OCI-LY3 (cell line): ENCODE data around the gene GPR135.

ENCODE experiments used
- H2AFZ ChIP-seq: fragments of 200-600, 300-600 bp; shearing (Covaris generic); 2 replicates; pipeline ENCODE4 v1.6.0; 2014; ENCODE audit warnings: antibody characterized with exemption, low read depth, low read length
- H3K27ac ChIP-seq: fragments of 200-600, 300-600 bp; sonication (generic); 2 replicates; pipeline ENCODE4 v1.5.1; 2014; ENCODE audit warnings: mild to moderate bottlenecking, low read length, moderate library complexity, mixed read lengths
- H3K27me3 ChIP-seq: fragments of 200-600, 300-600 bp; sonication (generic); 2 replicates; pipeline ENCODE4 v1.6.1; 2014; ENCODE audit warnings: low read depth, low read length, mixed read lengths
- H3K36me3 ChIP-seq: fragments of 200-600, 300-600 bp; sonication (generic); replicated peaks from 2 replicates; pipeline ENCODE3; 2014; ENCODE audit warnings: low read depth, low read length, mixed read lengths
- H3K4me1 ChIP-seq: fragments of 300-600, 200-600 bp; sonication (generic); 2 replicates; pipeline ENCODE4 v1.6.1; 2014; ENCODE audit warnings: low read length, mixed read lengths
- H3K4me2 ChIP-seq: fragments of 200-600, 300-600 bp; sonication (generic); 2 replicates; pipeline ENCODE4 v1.6.1; 2014; ENCODE audit warnings: low read length, mixed read lengths
- H3K4me3 ChIP-seq: fragments of 300-600, 200-600 bp; sonication (generic); 2 replicates; pipeline ENCODE4 v1.5.1; 2014; ENCODE audit warnings: antibody characterized with exemption, mild to moderate bottlenecking, low read length, moderate library complexity
- H3K79me2 ChIP-seq: fragments of 300-600, 200-600 bp; shearing (Covaris generic); 2 replicates; pipeline ENCODE4 v1.6.1; 2014; ENCODE audit warnings: mild to moderate bottlenecking, low read length, mixed read lengths
- H3K9ac ChIP-seq: fragments of 300-600, 200-600 bp; shearing (Covaris generic); 2 replicates; pipeline ENCODE4 v1.6.0; 2014; ENCODE audit warnings: mild to moderate bottlenecking, low read length, moderate library complexity
- H3K9me3 ChIP-seq: fragments of 200-600, 300-600 bp; shearing (Covaris generic); 2 replicates; pipeline ENCODE4 v1.6.1; 2014; ENCODE audit warnings: low read length, mixed read lengths; ENCODE audit not compliant: insufficient read depth
- H4K20me1 ChIP-seq: fragments of 200-600, 300-600 bp; sonication (generic); 2 replicates; pipeline ENCODE4 v1.6.1; 2016; ENCODE audit warnings: low read length, mixed read lengths; ENCODE audit not compliant: insufficient read depth
- EZH2phosphoT487 ChIP-seq: fragments of 200-600 bp; shearing (Covaris generic); IDR thresholded peaks from 2 replicates; pipeline ENCODE4 v1.6.1; 2018; ENCODE audit warnings: antibody characterized with exemption, mixed run types, low read depth
- TF ChIP-seq, protein P1 (sequence below): fragments of 200-600, 300-600 bp; sonication (generic); IDR thresholded peaks from 2 replicates; pipeline ENCODE4 v1.5.1; 2014; ENCODE audit warnings: antibody characterized with exemption, low read length, low read depth

GPR135 gene

DNA sequence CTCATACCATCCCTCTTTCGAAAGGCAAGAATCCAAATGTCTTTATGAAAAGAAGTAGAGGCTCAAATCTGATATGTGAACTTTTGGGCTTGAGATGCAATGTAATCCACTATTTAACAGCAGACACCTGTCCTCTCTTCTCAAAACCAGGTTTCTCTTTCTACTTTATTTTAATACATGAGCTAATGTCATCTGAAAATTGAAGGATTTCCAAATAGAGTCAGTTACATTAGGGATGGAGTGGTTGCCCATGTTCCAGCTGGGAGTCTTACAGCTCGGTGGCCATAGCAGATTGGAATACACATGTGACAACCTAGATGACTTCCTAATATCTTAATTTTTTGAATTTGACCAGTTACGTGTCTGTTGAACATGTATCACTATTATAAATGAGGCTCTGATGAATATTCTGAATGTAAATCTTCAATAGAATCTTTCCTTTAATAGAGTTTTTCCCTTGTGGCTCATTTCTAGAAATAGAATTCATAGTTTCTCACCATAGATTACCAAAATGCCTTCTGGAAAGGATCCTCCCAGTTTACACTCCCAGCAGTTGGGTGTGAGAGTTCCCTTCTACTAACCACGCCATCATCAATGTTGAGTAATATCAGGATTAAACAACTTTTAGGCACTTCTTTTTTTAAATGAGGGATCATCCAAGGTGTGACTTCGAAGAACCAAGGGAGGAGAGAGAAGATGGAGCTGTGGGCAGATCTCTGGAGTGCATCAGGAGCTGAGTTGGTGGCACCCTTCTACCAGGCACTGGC lies 49.2 kb downstream of the GPR135 start:
- no peaks in the 10 kb centered on the region for H3K36me3 ChIP-seq
- H3K27me3 ChIP-seq = no peaks in the 10 kb centered on the region
- H3K9ac ChIP-seq = no peak overlapping the region
- H3K9me3 ChIP-seq = no peaks in the 10 kb centered on the region
- no peak overlapping the region for H3K4me3 ChIP-seq
- TF ChIP-seq, protein P1, sequence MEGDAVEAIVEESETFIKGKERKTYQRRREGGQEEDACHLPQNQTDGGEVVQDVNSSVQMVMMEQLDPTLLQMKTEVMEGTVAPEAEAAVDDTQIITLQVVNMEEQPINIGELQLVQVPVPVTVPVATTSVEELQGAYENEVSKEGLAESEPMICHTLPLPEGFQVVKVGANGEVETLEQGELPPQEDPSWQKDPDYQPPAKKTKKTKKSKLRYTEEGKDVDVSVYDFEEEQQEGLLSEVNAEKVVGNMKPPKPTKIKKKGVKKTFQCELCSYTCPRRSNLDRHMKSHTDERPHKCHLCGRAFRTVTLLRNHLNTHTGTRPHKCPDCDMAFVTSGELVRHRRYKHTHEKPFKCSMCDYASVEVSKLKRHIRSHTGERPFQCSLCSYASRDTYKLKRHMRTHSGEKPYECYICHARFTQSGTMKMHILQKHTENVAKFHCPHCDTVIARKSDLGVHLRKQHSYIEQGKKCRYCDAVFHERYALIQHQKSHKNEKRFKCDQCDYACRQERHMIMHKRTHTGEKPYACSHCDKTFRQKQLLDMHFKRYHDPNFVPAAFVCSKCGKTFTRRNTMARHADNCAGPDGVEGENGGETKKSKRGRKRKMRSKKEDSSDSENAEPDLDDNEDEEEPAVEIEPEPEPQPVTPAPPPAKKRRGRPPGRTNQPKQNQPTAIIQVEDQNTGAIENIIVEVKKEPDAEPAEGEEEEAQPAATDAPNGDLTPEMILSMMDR = no peak
- no peak for TF ChIP-seq EZH2phosphoT487
- no peaks in the 10 kb centered on the region for H4K20me1 ChIP-seq
- H3K79me2 ChIP-seq = no peaks in the 10 kb centered on the region
- peaks cover under 1% of the 10 kb centered on the region for H3K4me1 ChIP-seq
- H3K4me2 ChIP-seq = no peak overlapping the region
- no peak overlapping the region for H2AFZ ChIP-seq
- no peak overlapping the region for H3K27ac ChIP-seq
